UCSD-AML1 (cell line): Measurements from ENCODE around the gene DIO3.

ENCODE experiments used
- DNase-seq: peaks from one replicate; lab custom pipeline; 2025; ENCODE audit not compliant: unreplicated experiment; lab: John Stamatoyannopoulos, UW

The DIO3 gene

DNA sequence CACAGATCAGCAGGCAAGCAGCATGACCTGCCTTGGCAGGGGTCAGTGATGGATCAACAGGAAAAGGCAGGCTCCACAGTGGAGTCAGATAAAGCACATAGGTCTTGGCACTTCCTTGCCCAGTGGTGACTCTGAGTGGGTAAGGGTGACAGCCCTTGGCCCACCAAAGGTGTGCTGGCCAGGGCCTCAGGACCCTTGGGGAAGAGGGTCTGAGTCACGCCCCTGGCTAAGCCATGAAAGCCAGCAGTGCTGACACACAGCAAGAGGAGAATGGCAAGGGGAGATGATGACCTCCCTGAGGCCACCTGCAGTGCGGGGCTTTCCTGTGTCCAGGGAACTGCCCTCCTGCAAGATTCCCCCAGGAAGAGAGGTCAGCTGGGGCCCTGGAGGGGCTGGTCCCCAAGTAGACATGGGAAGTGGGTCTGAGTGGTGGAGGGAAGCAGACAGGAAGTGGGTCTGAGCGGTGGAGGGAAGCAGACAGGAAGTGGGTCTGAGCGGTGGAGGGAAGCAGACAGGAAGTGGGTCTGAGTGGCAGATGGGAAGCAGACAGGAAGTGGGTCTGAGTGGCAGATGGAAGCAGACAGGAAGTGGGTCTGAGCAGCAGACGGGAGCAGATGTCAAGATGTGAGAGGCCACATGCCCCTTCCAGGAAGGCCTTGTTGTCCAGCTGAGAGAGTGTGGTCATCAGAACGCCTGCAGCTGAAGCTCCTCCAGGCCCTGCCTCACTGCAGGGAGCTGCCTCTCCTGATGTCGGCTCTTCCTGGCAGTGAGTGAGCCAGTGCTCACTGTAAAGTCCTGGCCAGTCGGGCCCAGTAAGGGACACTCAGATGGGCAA, 34.8 kb downstream of the DIO3 start:
- peak; percentile 85 for DNase-seq

GRCh38 chr14:101596742-101597141, 35.4 kb downstream of the DIO3 start:
- no peak for DNase-seq

DNA sequence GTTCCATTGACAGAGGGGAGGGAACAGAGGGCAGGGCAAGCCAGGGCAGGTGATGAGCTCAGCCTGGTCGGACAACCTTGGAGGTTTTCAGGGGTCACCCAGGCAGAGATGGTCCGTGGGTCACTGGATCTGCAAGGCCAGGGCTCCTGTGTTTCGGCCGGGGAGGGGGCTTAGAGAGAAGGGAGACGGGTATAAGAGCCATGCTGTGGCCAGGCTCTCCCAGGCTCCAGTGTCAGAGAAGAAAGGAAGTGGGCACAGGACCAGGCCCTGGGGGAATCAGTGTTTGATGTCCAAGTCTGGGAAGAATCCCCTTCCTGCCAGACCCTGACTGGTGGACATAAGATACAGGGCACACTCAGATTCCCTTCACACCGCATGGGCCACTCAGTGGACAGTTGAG, 36.9 kb downstream of the DIO3 start:
- no peak for DNase-seq

GRCh38 chr14:101598571-101599233, 37.4 kb downstream of the DIO3 start:
- no peak for DNase-seq

GRCh38 chr14:101599234-101599885, 38.1 kb downstream of the DIO3 start:
- no peak for DNase-seq

DNA sequence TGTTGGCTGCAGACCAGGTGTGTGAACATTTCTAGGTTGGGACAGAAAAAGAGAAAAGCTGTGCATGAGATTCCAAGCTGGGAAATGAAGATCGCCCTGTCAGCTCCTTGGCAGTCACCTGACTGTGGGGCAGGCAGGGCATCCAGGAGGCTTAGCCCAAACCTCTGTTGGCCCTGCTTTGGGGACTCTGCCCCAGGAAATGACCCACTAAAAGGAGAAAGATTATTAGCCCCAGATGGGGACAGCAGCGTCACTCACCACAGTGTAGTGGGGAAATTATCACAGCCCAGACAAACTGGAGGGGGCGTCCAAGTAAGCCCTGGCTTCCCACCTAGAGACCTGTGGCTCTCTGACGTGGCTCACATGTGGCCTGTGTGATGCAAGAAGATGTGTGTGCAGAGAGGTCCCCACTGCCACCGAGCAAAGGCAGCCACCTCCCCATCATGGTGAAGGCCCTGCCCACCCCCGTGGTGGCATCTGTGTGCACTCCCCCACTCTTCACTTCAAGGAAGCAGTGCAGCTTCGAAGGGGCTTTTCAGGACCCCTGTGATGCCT, 39.1 kb downstream of the DIO3 start:
- no peak for DNase-seq

DNA sequence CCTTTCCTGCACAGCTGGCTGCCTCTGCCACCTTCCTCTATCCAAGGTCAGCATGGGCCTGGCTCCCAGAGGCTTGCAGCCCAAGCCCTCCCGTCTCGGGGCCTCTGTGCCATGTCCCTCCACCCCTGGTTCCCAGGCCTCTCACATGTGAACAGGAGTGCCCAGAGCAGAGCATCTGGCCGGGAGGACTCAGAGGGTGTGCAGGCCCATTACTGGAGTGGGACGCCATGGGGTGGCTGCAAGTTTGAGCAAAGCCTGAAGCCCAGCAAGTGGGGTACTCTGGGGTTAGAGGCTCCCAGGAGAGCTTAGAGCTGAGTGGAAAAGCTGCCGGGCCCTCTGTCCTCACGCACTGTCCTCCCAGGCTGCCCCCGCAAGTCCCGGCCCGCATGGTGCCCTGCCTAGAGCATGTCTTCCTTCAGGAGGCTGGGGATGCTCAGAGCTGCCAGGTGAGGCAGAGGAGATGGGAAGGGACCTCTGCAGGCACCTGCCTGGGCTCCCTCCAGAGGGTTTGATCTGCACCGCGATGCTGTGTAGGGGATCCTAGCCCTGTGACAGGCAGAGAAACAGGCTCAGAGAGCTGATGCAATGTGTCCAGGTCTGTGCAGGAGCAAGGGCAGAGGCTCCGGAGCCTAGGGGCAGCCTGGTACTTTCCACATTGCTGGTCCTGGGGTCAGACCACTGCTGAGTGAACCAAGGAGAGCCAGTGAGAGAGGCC, 39.8 kb downstream of the DIO3 start:
- DNase-seq: no peak

DNA sequence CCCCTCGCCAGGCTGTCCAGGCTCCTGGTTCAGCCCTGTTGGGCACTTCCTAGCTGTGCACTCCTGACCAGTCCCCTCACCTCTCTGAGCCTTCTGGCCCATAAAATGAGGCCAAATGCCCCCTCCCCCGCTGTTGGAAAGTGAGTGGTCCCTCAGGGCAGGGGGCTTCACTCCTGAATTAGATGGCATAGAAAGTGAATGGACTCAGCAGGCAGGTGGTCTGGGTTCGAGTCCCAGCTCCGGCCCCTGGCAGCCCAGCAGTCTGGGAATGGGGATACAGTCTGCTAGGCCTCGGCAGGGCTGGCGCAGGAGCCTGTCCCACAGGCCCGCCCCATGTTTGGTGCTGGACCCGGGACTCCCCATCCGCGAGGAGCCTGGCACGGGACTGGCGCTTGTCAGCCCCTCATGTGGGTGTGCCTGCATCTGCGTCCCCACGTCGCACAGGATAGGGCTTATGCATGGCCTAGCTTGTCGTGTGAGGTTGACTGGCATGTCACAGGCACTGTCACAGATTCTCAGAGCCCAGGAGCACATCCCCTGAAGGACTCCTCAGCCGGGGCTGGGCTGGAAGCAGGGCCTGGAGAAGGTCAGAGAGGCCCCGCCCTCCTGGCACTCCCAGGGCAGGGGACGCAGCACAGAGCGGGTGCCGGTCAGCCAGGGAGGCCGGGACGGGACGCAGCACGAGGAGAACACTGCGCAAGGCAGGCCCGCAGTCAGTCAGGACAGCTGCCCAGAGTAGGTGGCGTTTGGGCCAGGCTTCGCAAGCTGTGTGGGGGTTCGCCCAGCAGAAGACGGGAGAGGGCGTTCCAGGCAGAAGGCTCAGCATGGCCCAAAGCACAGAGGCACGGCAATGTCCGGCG, 40.5 kb downstream of the DIO3 start:
- DNase-seq: no peak

DNA sequence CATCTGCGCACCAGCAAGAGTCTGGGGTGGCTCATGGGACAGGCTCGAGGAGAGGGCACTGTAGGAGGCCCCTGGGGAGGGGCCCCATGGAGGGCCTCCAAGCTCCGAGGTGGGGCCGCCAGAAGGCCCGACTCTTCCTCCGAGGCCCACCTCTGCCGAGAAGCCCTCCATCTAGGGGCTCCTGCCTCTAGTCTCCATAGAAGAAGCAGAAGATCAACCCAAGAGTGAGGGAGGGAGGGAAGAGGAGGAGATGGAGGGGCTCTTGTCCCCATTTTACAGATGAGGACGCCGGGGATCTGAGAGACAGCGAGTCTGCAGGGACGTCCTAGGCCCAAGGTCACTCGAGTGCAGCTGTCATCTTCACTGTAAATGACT, 41.2 kb downstream of the DIO3 start:
- DNase-seq: no peak

DNA sequence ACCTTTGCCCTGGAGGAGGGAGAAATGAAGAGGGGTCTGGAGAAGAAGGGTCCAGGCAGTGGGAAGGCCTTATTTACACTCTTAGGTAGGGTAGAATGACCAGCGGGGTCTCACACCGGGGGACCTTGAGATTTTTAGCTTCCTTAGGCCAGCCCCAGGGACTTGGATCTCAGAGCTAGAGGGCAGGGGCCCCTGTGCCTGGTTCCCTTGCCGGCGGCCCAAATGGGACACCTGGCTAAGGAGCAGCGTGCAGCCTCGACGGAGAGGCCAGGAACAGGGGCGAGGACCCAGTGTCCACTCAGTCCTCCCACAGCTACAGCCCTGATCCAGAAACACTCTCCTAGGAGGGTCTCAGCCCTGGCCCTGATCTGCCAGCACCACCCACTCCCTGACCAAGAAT, 41.8 kb downstream of the DIO3 start:
- no peak for DNase-seq

GRCh38 chr14:101604228-101604934, 43.1 kb downstream of the DIO3 start:
- DNase-seq: no peak

- DNase-seq: no peak
Measured at GRCh38 chr14:101604935-101605780, 43.9 kb downstream of the DIO3 start.

- DNase-seq: no peak
Measured at GRCh38 chr14:101605836-101606235, 44.5 kb downstream of the DIO3 start.
